Small intestine (tissue), 7 donors: ENCODE measurements around the gene IGDCC3. TPM values are rescaled to one million over a fixed set of nuclear protein-coding genes. Genes with fewer than 3 reads are reported as not detected.

Source experiments
- DNase-seq, 2 donors: peaks; one replicate each; pipeline versions ENCODE4 v3.0.0 to v3.0.0-alpha.2; 2013
- FAIRE-seq: peaks from 2 replicates; lab custom pipeline; 2012; peaks lifted over from hg19 to GRCh38; lab: Jason Lieb, UNC
- H3K27ac ChIP-seq, 3 donors: one replicate each; pipeline ENCODE4 v1.5.1; 2013; ENCODE audit warnings: low read length in 2 of 3, mild to moderate bottlenecking in 2 of 3, control low read depth in 1 of 3, inconsistent platforms in 1 of 3, low read depth in 1 of 3, moderate library complexity in 1 of 3
- H3K27me3 ChIP-seq, 3 donors: one replicate each; pipeline ENCODE4 v1.6.1; 2013; ENCODE audit warnings: low read length in 3 of 3, inconsistent platforms in 1 of 3; ENCODE audit not compliant: control insufficient read depth in 3 of 3, insufficient read depth in 3 of 3
- H3K36me3 ChIP-seq, 3 donors: one replicate each; pipeline ENCODE4 v1.6.1; 2013; ENCODE audit warnings: low read length in 3 of 3, inconsistent platforms in 1 of 3, low read depth in 1 of 3, mild to moderate bottlenecking in 1 of 3, moderate library complexity in 1 of 3; ENCODE audit not compliant: control insufficient read depth in 3 of 3, insufficient read depth in 2 of 3
- H3K4me1 ChIP-seq, 3 donors: one replicate each; pipeline ENCODE4 v1.6.1; 2013; ENCODE audit warnings: low read length in 2 of 3, inconsistent platforms in 1 of 3, low read depth in 1 of 3, mild to moderate bottlenecking in 1 of 3, moderate library complexity in 1 of 3; ENCODE audit not compliant: control insufficient read depth in 3 of 3, insufficient read depth in 2 of 3
- H3K4me3 ChIP-seq, 3 donors: one replicate each; pipeline ENCODE4 v1.5.1; 2013; ENCODE audit warnings: low read length in 3 of 3, control low read depth in 1 of 3, inconsistent platforms in 1 of 3, low read depth in 1 of 3, mild to moderate bottlenecking in 1 of 3, moderate library complexity in 1 of 3
- H3K9me3 ChIP-seq, 2 donors: one replicate each; pipeline ENCODE4 v1.6.1; 2013; ENCODE audit warnings: low read depth in 1 of 2, low read length in 1 of 2; ENCODE audit not compliant: control insufficient read depth in 2 of 2, insufficient read depth in 1 of 2
- whole genome bisulfite sequencing, 3 donors: extraction: QIAGEN DNeasy Blood & Tissue Kit; methylation state at CpG; one replicate each; pipeline ENCODE4 v1.1.7; 2013; 5-methylcytosine and 5-hydroxymethylcytosine counted together
- polyA plus RNA-seq, 4 donors: library from polyadenylated mRNA; stranded (reverse) in 3 of 4; unstranded in 1 of 4; fragments of 200-250 nt in 3 of 4; fragments of 120-200 nt in 1 of 4; gene quantifications; one replicate each; pipeline versions ENCODE4 v1.2.1 to v1.2.3, GENCODE V29; 2013
- donor health status: healthy with polysubstance abuse.
- donor health status: control.
- donor health status: control.
- donor health status: Bipolar disorder and iron deficiency.
- donor health status: healthy.

IGDCC3 gene
- polyA plus RNA-seq, 4 donors, result 0.18 to 1.0 TPM; not detected in 2

GRCh38 chr15:65292938-65293518, 84.8 kb downstream of the IGDCC3 start:
- H3K36me3 ChIP-seq, result no peaks in the 10 kb centered on the region
- 78 to 82% (median 81%) methylated on average over 1 of the region's 1 CpG for WGBS, 3 donors
- H3K9me3 ChIP-seq, result no peaks in the 10 kb centered on the region
- H3K4me3 ChIP-seq, result no peak overlapping the region
- DNase-seq (no peak), FAIRE-seq (no peak)
- no peak overlapping the region for H3K27ac ChIP-seq
- H3K27me3 ChIP-seq, result no peaks in the 10 kb centered on the region
- H3K4me1 ChIP-seq, result peaks cover 0 to 3% (median 0%) of the 10 kb centered on the region in 3 donors

- Histone ChIP-seq H3K27ac (no peak overlapping the region), H3K9me3 (no peaks in the 10 kb centered on the region), H3K4me3 (no peak overlapping the region), H3K27me3 (no peaks in the 10 kb centered on the region), H3K4me1 (peaks cover 0 to 13% (median 0%) of the 10 kb centered on the region in 3 donors), H3K36me3 (no peaks in the 10 kb centered on the region)
- WGBS, 3 donors, result 87 to 91% (median 88%) methylated on average over 7 of the region's 7 CpGs
- no peak for DNase-seq
- FAIRE-seq, result no peak
These were observed 87.6 kb downstream of the IGDCC3 start for GRCh38 chr15:65290228-65290627.

- 70 to 82% (median 77%) methylated on average over 7 of the region's 7 CpGs for WGBS, 3 donors
- H3K4me1 ChIP-seq, result peaks cover 0 to 14% (median 0%) of the 10 kb centered on the region in 3 donors
- no peaks in the 10 kb centered on the region for H3K9me3 ChIP-seq
- no peaks in the 10 kb centered on the region for H3K36me3 ChIP-seq
- H3K27ac ChIP-seq, result no peak overlapping the region
- no peak overlapping the region for H3K4me3 ChIP-seq
- H3K27me3 ChIP-seq, result no peaks in the 10 kb centered on the region
- DNase-seq, result no peak
- no peak for FAIRE-seq
These were observed 88.4 kb downstream of the IGDCC3 start for GRCh38 chr15:65289261-65289854.

GRCh38 chr15:65287520-65287855, 90.3 kb downstream of the IGDCC3 start:
- H3K27ac ChIP-seq, result peak overlapping the region in 2 of 3 donors; percentile 69 to 87
- peaks cover 0 to 11% (median 0%) of the 10 kb centered on the region in 3 donors for H3K36me3 ChIP-seq
- H3K9me3 ChIP-seq, result no peaks in the 10 kb centered on the region
- H3K4me3 ChIP-seq, result no peak overlapping the region
- no peaks in the 10 kb centered on the region for H3K27me3 ChIP-seq
- no peak for FAIRE-seq
- WGBS, 3 donors, result 89 to 93% (median 90%) methylated on average over 3 of the region's 3 CpGs
- peaks cover 0 to 14% (median 0%) of the 10 kb centered on the region in 3 donors for H3K4me1 ChIP-seq
- DNase-seq, result no peak

GRCh38 chr15:65286704-65287519, 90.9 kb downstream of the IGDCC3 start, which contains the start of gene PARP16:
PARP16 (minus strand) TSS chr15:65286883; CDS start chr15:65286426, 457 bp downstream.
- DNase-seq (peak; percentile 90 to 96), FAIRE-seq (no peak)
- WGBS, 3 donors, result 2 to 4% (median 4%) methylated on average over 24 to 62 of the region's 62 CpGs
- peaks cover 0 to 14% (median 0%) of the 10 kb centered on the region in 3 donors for H3K4me1 ChIP-seq
- H3K27ac ChIP-seq, result peak within 1 kb of the TSS; percentile 87 to 94 (median 91)
- peaks cover 0 to 16% (median 0%) of the 10 kb centered on the region in 3 donors for H3K36me3 ChIP-seq
- no peaks in the 10 kb centered on the region for H3K9me3 ChIP-seq
- H3K27me3 ChIP-seq, result no peaks in the 10 kb centered on the region
- peak within 1 kb of the TSS; percentile 74 to 88 (median 85) for H3K4me3 ChIP-seq

- Histone ChIP-seq H3K4me3 (peak overlapping the region; percentile 74 to 88 (median 85)), H3K27ac (peak overlapping the region; percentile 87 to 94 (median 91)), H3K36me3 (peaks cover 0 to 16% (median 0%) of the 10 kb centered on the region in 3 donors), H3K9me3 (no peaks in the 10 kb centered on the region), H3K27me3 (no peaks in the 10 kb centered on the region), H3K4me1 (peaks cover 0 to 14% (median 0%) of the 10 kb centered on the region in 3 donors)
- 0 to 1% (median 1%) methylated on average over 35 to 52 of the region's 52 CpGs for WGBS, 3 donors
- DNase-seq (peak; percentile 72 to 84), FAIRE-seq (no peak)
These were observed 91.6 kb downstream of the IGDCC3 start for GRCh38 chr15:65286069-65286703.

GRCh38 chr15:65285291-65286068, 92.3 kb downstream of the IGDCC3 start:
- H3K36me3 ChIP-seq, result peaks cover 0 to 16% (median 0%) of the 10 kb centered on the region in 3 donors
- no peaks in the 10 kb centered on the region for H3K27me3 ChIP-seq
- DNase-seq (no peak), FAIRE-seq (no peak)
- peaks cover 0 to 14% (median 0%) of the 10 kb centered on the region in 3 donors for H3K4me1 ChIP-seq
- H3K9me3 ChIP-seq, result no peaks in the 10 kb centered on the region
- H3K4me3 ChIP-seq, result peak overlapping the region; percentile 74 to 88 (median 85)
- peak overlapping the region; percentile 87 to 94 (median 91) for H3K27ac ChIP-seq
- WGBS, 3 donors, result 72 to 73% (median 72%) methylated on average over 10 of the region's 10 CpGs
